GM12891 (cell line): ENCODE data around the gene RCCD1.

Experiments used
- DNase-seq: peaks from one replicate; pipeline ENCODE4 v3.0.0; 2011; ENCODE audit warnings: low spot score; ENCODE audit not compliant: insufficient read length
- FAIRE-seq: peaks from 2 replicates; lab custom pipeline; 2011; peaks lifted over from hg19 to GRCh38; lab: Jason Lieb, UNC
- PAX5 ChIP-seq: IDR thresholded peaks from 2 replicates; pipeline ENCODE4 v1.6.1; 2011; ENCODE audit warnings: low read length, moderate library complexity, mild to moderate bottlenecking; ENCODE audit not compliant: insufficient read depth, severe bottlenecking
- POLR2A ChIP-seq: IDR thresholded peaks from 2 replicates; pipeline ENCODE4 v1.6.1; 2011; ENCODE audit warnings: low read depth, low read length, control low read depth
- POLR2AphosphoS5 ChIP-seq: IDR thresholded peaks from 2 replicates; pipeline ENCODE4 v1.6.1; 2011; ENCODE audit warnings: low read depth, low read length, control low read depth
- POU2F2 ChIP-seq: IDR thresholded peaks from 2 replicates; pipeline ENCODE4 v1.6.1; 2011; ENCODE audit warnings: low read depth, mild to moderate bottlenecking, control low read depth, low read length, moderate library complexity
- SPI1 ChIP-seq: IDR thresholded peaks from 2 replicates; pipeline ENCODE4 v1.6.1; 2011; ENCODE audit warnings: low read depth, low read length, control low read depth
- TAF1 ChIP-seq: IDR thresholded peaks from 2 replicates; pipeline ENCODE4 v1.6.1; 2011; ENCODE audit warnings: low read depth, low read length, control low read depth

The RCCD1 gene

DNA sequence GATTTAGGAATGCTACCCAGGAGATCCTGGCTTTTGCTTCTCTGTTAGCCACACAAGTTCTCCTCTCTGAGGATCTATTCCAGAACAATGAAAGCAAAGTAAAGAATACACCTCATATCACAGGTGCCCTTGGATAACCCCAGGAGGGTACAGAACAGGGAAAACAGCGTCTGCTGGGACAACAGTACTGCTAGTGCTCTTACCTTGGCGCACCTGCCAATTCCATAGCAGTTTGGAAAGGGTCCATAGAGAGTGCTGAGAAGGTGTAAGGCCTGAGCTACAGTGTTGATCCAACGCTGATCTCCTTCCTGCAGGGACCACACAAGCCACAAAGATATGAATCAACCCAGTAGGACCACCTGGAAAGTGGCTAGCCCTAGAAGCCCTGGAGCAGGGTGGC lies 52.6 kb downstream of the RCCD1 start:
- no peak for FAIRE-seq

More for the DNA sequence above, 52.6 kb downstream of the RCCD1 start:
- no peak for TF ChIP-seq TAF1
- no peak for TF ChIP-seq SPI1
- no peak for TF ChIP-seq POU2F2
- no peak for TF ChIP-seq POLR2AphosphoS5
- no peak for TF ChIP-seq PAX5
- no peak for TF ChIP-seq POLR2A
- DNase-seq, result no peak
